HepG2 (cell line): Measurements from ENCODE around the gene DCAF8. TPM values are rescaled to one million over a fixed set of nuclear protein-coding genes. Genes with fewer than 3 reads are reported as not detected.

Experiments
- AHR ChIP-seq: IDR thresholded peaks from 2 replicates; pipeline ENCODE4 v1.6.1; 2018; ENCODE audit warnings: missing genetic modification reagents, missing compliant biosample characterization
- ARHGAP35 ChIP-seq: sonication (generic); formaldehyde crosslinking; IDR thresholded peaks from 2 replicates; pipeline ENCODE4 v1.9.0; 2022; ENCODE audit warnings: mild to moderate bottlenecking, inconsistent platforms, moderate library complexity, missing genetic modification reagents, borderline replicate concordance
- ARNTL ChIP-seq: sonication (generic); formaldehyde crosslinking; IDR thresholded peaks from 2 replicates; pipeline ENCODE4 v1.4.0; 2020; ENCODE audit warnings: mild to moderate bottlenecking, missing genetic modification reagents
- CHD2 ChIP-seq: IDR thresholded peaks from 2 replicates; pipeline ENCODE4 v1.6.1; 2011; ENCODE audit warnings: low read depth, low read length, improper control_type of control experiment
- GLI4 ChIP-seq: sonication (generic); formaldehyde crosslinking; IDR thresholded peaks from 2 replicates; pipeline ENCODE4 v1.5.1; 2020; ENCODE audit warnings: missing genetic modification reagents, mild to moderate bottlenecking, moderate library complexity, borderline replicate concordance
- HMG20A ChIP-seq: IDR thresholded peaks from 2 replicates; pipeline ENCODE4 v1.6.1; 2016; ENCODE audit warnings: borderline replicate concordance
- HNRNPLL ChIP-seq: fragments of 200-400 bp; formaldehyde crosslinking; IDR thresholded peaks from 2 replicates; pipeline ENCODE4 v1.6.1; 2017; ENCODE audit warnings: mild to moderate bottlenecking, low read depth, low read length; ENCODE audit not compliant: poor library complexity, severe bottlenecking
- KDM5A ChIP-seq: fragments of 200-600 bp; sonication (generic); IDR thresholded peaks from 2 replicates; pipeline ENCODE4 v1.7.0; 2018; ENCODE audit warnings: antibody characterized with exemption, mild to moderate bottlenecking, low read length, borderline replicate concordance
- NCOR1 ChIP-seq: fragments of 200-600 bp; sonication (generic); IDR thresholded peaks from 2 replicates; pipeline ENCODE4 v1.7.0; 2017; ENCODE audit warnings: antibody characterized with exemption, low read length, borderline replicate concordance
- NR2F1 ChIP-seq, 2 experiments: fragments of 450-650 bp in 1 of 2; formaldehyde crosslinking in 1 of 2; IDR thresholded peaks; 2 replicates each; pipeline versions ENCODE4 v1.5.0 to v1.6.1; 2016 to 2020; ENCODE audit warnings: mild to moderate bottlenecking in 1 of 2, missing compliant biosample characterization in 1 of 2, missing genetic modification reagents in 1 of 2, moderate library complexity in 1 of 2
- NR2F2 ChIP-seq: IDR thresholded peaks from 2 replicates; pipeline ENCODE4 v1.6.1; 2012; ENCODE audit warnings: low read depth, inconsistent platforms, borderline replicate concordance
- NR2F6 ChIP-seq, 2 experiments: IDR thresholded peaks; 2 replicates each; pipeline ENCODE4 v1.6.1; 2016; ENCODE audit warnings: antibody characterized with exemption in 1 of 2, mild to moderate bottlenecking in 1 of 2
- POLR2G ChIP-seq: fragments of 200-400 bp; formaldehyde crosslinking; IDR thresholded peaks from 2 replicates; pipeline ENCODE4 v1.6.1; 2018; ENCODE audit warnings: mild to moderate bottlenecking, low read depth, low read length, moderate library complexity
- RARA ChIP-seq: IDR thresholded peaks from 2 replicates; pipeline ENCODE4 v1.6.1; 2016; ENCODE audit warnings: missing genetic modification reagents, missing compliant biosample characterization
- RBM39 ChIP-seq: fragments of 200-400 bp; formaldehyde crosslinking; IDR thresholded peaks from one replicate; pipeline ENCODE4 v1.6.1; 2018; ENCODE audit warnings: antibody characterized with exemption, mild to moderate bottlenecking, low read depth, low read length; ENCODE audit not compliant: poor library complexity, severe bottlenecking
- RNF2 ChIP-seq: fragments of 450-650 bp; conservative IDR thresholded peaks from 2 replicates; pipeline ENCODE4 v1.6.1; 2016; ENCODE audit warnings: low read depth
- SP5 ChIP-seq: IDR thresholded peaks from 2 replicates; pipeline ENCODE4 v1.6.1; 2016; ENCODE audit warnings: low read depth, borderline replicate concordance
- ZBTB42 ChIP-seq: sonication (generic); formaldehyde crosslinking; IDR thresholded peaks from 2 replicates; pipeline ENCODE4 v1.5.0; 2020; ENCODE audit warnings: mild to moderate bottlenecking, missing genetic modification reagents
- ZBTB7A ChIP-seq: sonication (generic); formaldehyde crosslinking; IDR thresholded peaks from 2 replicates; pipeline ENCODE4 v1.8.0; 2022; ENCODE audit warnings: mild to moderate bottlenecking, missing genetic modification reagents
- ZFP90 ChIP-seq: sonication (generic); formaldehyde crosslinking; IDR thresholded peaks from 2 replicates; pipeline ENCODE4 v1.8.0; 2022; ENCODE audit warnings: missing genetic modification reagents, mild to moderate bottlenecking, inconsistent platforms, borderline replicate concordance
- ZKSCAN5 ChIP-seq: sonication (generic); formaldehyde crosslinking; IDR thresholded peaks from 2 replicates; pipeline ENCODE4 v1.5.1; 2020; ENCODE audit warnings: mild to moderate bottlenecking, missing genetic modification reagents
- ZNF263 ChIP-seq: sonication (generic); formaldehyde crosslinking; IDR thresholded peaks from 2 replicates; pipeline ENCODE4 v1.4.0; 2020; ENCODE audit warnings: missing genetic modification reagents
- ZNF350 ChIP-seq: sonication (generic); formaldehyde crosslinking; IDR thresholded peaks from 2 replicates; pipeline ENCODE4 v1.4.0; 2020; ENCODE audit warnings: mild to moderate bottlenecking, low read depth, missing genetic modification reagents, borderline replicate concordance
- ZNF672 ChIP-seq: sonication (generic); formaldehyde crosslinking; IDR thresholded peaks from 2 replicates; pipeline ENCODE4 v1.8.1; 2022; ENCODE audit warnings: missing genetic modification reagents
- ZNF709 ChIP-seq: sonication (generic); formaldehyde crosslinking; IDR thresholded peaks from 2 replicates; pipeline ENCODE4 v1.5.0; 2020; ENCODE audit warnings: mild to moderate bottlenecking, missing genetic modification reagents
- polyA plus RNA-seq, 8 experiments: library from polyadenylated mRNA; depleted of rRNA in 3 of 8; stranded (reverse) in 7 of 8; unstranded in 1 of 8; fragments of >200 nt; fragmentation: Illumina TruSeq in 4 of 8; extraction: Trizol in 4 of 8; gene quantifications; 2 replicates each; pipeline versions ENCODE4 v1.2.1 to v1.2.3, GENCODE V29; 2011 to 2016; ENCODE audit warnings: low read depth in 4 of 8, missing spikeins in 1 of 8, mixed read lengths in 1 of 8; ENCODE audit not compliant: insufficient read depth in 1 of 8
- total RNA-seq, 5 experiments: library from RNA; depleted of rRNA; stranded (reverse); fragments of >200 nt; fragmentation: Illumina TruSeq; extraction: Trizol; gene quantifications; 2 replicates each; pipeline ENCODE4 v1.2.3, GENCODE V29; 2016; ENCODE audit warnings: low read depth in 1 of 5
- TF ChIP-seq, protein P1 (sequence below): sonication (generic); formaldehyde crosslinking; IDR thresholded peaks from 2 replicates; pipeline ENCODE4 v1.9.0; 2021; ENCODE audit warnings: missing genetic modification reagents, borderline replicate concordance
- TF ChIP-seq, protein P2 (sequence below): IDR thresholded peaks from 2 replicates; pipeline ENCODE4 v1.6.1; 2016; ENCODE audit warnings: low read depth, borderline replicate concordance
- TF ChIP-seq, protein P3 (sequence below): sonication (generic); formaldehyde crosslinking; IDR thresholded peaks from 2 replicates; pipeline ENCODE4 v1.9.0; 2022; ENCODE audit warnings: missing genetic modification reagents, mild to moderate bottlenecking, borderline replicate concordance

Gene DCAF8
- total and polyA plus RNA-seq, 2 of the 13 experiments (the other 11 are each of a cell fraction or from before 2014, with no cell fraction given): 73.4 to 79.8 TPM

DNA sequence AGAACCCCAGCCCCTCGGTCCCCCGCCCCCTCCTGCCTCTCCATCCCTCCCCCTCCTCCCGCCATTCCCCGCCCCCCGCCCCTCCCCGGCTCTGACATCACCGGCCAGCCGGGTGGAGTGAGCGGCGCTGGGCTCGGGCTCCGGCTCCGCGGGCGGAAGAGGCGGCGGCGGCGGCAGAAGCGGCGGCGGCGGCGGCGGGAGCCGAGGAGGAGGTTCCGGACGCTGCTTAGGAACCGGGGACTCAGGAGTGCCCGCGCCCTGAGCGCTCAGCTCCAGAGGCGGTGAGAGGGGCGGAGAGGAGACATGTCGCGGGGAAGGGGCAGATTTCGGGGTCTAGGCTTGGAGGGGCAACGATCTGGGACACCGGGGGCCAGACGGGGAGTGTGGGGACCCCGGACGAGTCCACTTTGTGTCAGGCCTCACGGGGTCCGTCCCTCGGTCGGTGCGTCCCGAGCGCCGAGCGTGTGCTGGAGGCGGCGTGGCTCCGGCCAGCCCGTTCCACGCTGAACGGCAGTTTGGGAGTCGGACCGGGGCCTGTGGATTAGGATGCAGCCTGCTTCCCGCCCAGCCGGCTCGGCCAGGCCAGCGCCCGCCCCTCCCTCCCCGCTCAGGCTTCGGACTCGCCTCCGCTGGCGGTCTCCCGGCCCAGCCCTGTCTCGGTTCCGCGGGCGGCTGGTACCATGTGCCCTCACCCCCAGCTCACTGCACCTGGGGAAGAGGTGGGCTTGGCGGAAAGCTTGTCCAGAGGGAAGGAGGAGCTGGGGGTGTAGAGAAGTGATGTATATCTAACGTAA, 56.9 kb downstream of the DCAF8 start, which contains the start of gene PEA15 (continued):
- TF ChIP-seq, protein P1, sequence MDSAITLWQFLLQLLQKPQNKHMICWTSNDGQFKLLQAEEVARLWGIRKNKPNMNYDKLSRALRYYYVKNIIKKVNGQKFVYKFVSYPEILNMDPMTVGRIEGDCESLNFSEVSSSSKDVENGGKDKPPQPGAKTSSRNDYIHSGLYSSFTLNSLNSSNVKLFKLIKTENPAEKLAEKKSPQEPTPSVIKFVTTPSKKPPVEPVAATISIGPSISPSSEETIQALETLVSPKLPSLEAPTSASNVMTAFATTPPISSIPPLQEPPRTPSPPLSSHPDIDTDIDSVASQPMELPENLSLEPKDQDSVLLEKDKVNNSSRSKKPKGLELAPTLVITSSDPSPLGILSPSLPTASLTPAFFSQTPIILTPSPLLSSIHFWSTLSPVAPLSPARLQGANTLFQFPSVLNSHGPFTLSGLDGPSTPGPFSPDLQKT (CRISPR knock-in tag): no peak
- TF ChIP-seq SP5 (no peak), KDM5A (no peak), HNRNPLL (peak; percentile 62), HMG20A (CRISPR knock-in tag) (no peak), ARNTL (0 out of 2 replicates have a peak, but pooled peaks have one; percentile 34), ZNF263 (CRISPR knock-in tag) (no peak), ZNF709 (0 out of 2 replicates have a peak, but pooled peaks have one; percentile 22), NR2F1 (CRISPR knock-in tag; IDR thresholded peaks at IDR 0.05) (no peak), POLR2G (peak; percentile 66), NR2F6 (IDR thresholded peaks at IDR 0.05) (no peak), NR2F6 (CRISPR knock-in tag; IDR thresholded peaks at IDR 0.05) (no peak), ZNF350 (CRISPR knock-in tag) (no peak), RARA (CRISPR knock-in tag) (no peak), AHR (CRISPR knock-in tag) (peak; percentile 62; the same call in 1 of the 2 replicates), ARHGAP35 (CRISPR knock-in tag) (0 out of 2 replicates have a peak, but pooled peaks have one; percentile 15), ZFP90 (CRISPR knock-in tag) (no peak), ZBTB42 (CRISPR knock-in tag) (0 out of 2 replicates have a peak, but pooled peaks have one; percentile 54), NR2F2 (no peak), ZBTB7A (CRISPR knock-in tag) (0 out of 2 replicates have a peak, but pooled peaks have one; percentile 27), ZNF672 (CRISPR knock-in tag) (no peak), NCOR1 (no peak), CHD2 (no peak), GLI4 (no peak), ZKSCAN5 (CRISPR knock-in tag) (no peak), RNF2 (no peak), RBM39 (no peak)
- TF ChIP-seq, protein P2, sequence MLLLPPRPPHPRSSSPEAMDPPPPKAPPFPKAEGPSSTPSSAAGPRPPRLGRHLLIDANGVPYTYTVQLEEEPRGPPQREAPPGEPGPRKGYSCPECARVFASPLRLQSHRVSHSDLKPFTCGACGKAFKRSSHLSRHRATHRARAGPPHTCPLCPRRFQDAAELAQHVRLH (CRISPR knock-in tag): 0 out of 2 replicates have a peak, but pooled peaks have one; percentile 29
- TF ChIP-seq, protein P3, sequence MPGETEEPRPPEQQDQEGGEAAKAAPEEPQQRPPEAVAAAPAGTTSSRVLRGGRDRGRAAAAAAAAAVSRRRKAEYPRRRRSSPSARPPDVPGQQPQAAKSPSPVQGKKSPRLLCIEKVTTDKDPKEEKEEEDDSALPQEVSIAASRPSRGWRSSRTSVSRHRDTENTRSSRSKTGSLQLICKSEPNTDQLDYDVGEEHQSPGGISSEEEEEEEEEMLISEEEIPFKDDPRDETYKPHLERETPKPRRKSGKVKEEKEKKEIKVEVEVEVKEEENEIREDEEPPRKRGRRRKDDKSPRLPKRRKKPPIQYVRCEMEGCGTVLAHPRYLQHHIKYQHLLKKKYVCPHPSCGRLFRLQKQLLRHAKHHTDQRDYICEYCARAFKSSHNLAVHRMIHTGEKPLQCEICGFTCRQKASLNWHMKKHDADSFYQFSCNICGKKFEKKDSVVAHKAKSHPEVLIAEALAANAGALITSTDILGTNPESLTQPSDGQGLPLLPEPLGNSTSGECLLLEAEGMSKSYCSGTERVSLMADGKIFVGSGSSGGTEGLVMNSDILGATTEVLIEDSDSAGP (CRISPR knock-in tag): peak; percentile 64; the same call in 1 of the 2 replicates
